Measurements from ENCODE around the gene IFI27L1.

Gene IFI27L1

DNA sequence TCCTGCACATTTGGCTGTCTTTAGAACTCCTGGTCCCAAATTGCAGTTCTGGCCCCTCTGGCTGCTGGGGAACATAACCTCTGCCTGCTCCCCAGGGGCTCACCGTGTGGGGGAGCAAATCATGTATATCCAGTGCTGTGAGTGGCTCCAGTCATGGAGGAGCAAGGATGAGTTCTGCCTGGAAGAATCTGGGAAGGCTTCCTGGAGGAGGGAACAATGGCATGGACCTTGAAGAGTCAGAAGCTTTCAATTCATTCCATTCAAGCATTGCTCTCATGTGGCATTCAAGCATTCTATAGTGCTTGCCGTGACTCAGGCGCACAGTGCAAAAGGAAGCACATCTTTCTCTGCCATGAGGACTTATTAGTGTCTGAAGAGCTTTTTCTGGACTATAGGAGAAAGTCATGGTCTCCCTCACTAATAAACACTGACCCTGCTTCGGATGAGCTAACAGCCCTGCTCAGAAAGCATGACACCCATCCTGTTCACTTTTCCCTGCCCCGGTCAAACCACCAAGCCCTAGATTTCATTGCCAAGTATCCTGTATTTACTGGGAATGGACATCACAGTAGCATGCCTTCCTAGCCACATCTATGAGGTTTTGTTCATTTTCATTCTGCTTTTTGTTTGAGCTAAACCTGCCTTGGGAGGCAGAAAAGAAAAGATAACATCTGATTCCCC, 32.9 kb downstream of the IFI27L1 start:
- DNase-seq (ENCODE audit: low read depth in 2 of 2): no peak

DNA sequence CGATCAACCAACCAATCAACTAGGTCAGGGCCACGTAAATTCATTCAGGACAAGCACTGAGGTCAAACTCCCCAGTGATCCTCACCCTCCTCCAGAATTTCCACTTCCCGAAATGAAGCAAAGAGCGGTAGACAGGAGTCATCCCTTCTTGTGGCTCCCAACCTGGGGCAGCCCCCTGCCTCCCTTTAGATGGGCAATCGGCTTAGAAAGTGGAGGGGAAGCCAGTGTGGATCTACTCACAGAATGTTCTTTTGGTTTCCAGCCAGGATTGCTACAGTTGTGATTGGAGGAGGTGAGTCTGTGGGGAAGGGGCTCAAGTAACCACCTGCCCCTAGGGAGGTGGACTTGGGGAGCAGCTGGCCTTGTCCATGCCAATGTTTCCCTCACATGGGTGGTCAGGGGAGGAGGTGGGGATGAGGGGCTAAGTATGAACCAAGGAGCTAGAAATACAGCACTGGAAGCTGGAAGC, 33.5 kb downstream of the IFI27L1 start:
- DNase-seq (ENCODE audit: low read depth in 2 of 2): no peak

DNA sequence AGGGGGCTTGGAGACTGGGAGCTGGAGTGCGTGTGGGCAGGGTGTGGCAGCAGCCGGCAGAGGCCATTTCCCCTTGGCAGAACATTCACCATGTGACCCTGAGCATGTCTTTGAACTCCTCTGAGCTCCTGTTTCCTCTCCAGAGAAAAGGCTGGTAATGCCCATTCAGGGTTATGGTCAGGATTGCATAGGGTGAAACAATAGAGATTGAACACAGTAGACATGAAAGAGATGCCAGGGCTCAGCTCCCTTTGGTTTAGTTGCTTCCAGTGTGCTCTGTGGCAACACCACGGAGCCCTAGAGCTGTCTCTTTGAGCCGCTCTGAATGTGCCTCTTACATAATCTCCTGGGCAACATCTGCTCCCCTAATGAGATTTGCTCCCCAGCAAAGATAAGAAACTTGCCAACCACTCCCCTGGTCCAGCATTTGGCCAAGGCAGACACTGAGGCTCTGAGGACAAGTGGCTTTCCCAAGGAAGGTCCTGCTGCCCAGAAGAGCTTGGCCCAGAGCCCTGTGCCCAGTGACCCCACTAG, 34.0 kb downstream of the IFI27L1 start:
- DNase-seq (ENCODE audit: low read depth in 2 of 2): no peak

DNA sequence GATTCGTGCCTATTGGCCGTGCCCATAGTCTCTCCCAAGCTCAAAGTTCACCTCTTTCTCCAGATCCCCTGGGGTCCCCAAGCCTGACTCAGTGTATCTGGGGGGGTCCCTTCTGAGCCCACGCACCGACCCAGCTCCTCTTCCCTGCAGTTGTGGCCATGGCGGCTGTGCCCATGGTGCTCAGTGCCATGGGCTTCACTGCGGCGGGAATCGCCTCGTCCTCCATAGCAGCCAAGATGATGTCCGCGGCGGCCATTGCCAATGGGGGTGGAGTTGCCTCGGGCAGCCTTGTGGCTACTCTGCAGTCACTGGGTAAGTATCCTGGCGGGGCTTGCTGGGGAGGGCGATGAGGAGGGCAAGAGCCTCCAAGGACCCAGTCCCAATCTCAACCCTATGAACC, 34.5 kb downstream of the IFI27L1 start:
- DNase-seq (ENCODE audit: low read depth in 2 of 2): no peak

DNA sequence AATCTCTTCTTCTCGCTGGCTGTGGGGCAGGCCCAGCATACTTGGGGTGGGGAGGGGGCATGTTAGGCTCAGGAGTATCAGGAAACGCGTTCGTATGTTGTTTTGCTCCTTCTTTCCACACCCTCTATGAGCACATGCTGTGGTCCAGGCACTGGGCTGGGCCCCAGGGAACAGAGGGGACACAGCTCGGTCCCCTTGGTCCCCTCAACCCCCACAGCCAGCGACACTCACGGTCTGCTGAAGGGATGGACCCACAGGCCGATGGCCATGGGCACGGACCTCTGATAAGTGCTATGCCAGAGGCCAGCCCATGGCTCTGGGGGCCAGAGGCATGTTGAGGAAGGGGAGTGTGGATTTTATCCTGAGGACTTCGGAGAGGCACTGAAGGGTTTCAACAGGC, 35.6 kb downstream of the IFI27L1 start:
- no peak for DNase-seq (ENCODE audit: low read depth in 2 of 2)

DNA sequence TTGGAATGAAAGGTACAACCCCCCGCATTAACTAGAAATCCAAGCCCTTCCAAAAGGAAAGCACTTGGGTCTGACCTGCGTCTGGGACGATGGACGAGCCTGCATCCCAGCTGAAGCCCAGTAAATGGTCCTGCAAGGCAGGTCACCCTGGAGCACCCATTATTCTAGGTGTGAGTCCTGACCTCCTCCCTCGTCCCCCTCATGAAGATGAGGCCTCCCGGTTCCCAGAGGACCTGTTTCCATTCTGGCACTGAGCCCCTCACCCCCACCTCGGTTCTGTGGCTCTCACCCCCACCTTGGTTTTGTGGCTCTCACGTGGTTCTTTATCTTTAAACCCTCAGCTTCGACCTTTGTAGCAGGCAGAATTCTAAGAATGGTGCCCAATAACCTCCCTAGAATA, 36.7 kb downstream of the IFI27L1 start:
- no peak for DNase-seq (ENCODE audit: low read depth in 2 of 2)

DNA sequence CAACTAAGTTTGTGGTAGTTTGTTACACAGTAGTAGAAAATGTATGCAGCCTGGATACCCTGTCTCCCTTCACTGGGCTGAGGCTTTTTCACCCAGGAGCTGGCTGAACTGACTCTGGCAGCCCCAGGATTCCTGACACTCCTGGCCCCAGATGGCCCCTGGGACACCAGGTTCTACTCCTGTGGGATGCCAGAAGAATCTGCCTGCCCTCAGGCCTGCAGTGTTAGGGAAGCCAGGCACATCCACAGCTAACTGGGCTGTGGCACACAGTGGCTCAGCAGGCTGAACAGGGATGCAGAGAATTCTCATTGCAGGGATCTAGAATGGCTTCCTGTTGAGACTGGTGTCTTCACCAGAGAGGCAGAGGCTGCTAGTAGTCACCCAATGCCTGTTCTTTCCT, 38.0 kb downstream of the IFI27L1 start:
- no peak for DNase-seq (ENCODE audit: low read depth in 2 of 2)

DNA sequence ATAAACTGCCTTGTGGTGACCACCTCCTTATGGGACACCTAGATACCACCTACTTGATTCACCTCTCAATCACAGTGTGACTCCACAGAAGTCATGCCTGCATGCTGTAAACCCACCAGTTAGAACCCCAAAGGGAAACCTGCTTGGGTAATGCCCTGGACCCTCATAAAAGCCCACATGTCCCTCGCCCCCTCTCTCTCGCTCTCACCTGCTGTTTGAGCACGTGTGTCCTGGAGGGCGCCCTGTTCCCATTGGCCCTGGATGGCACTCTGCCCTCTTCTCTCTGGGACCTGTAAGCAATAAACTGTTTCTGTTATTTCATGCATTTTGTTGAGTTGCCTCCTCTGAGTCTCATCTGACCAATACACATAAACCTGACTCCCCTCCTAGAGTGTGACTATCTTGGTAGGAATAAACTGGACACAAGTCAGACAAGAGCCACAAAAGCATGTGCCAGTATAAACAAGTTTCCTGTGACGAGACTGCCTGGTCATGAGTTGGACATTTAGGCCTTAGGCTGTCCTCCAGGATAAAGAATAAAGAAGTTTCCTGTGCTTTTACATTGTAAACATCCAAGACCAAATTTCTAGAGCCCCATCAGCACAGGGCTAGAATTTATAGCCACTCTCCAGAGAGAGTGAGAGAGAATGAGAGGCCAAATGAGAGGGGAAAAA, 39.7 kb downstream of the IFI27L1 start:
- no peak for DNase-seq (ENCODE audit: low read depth in 2 of 2)

DNA sequence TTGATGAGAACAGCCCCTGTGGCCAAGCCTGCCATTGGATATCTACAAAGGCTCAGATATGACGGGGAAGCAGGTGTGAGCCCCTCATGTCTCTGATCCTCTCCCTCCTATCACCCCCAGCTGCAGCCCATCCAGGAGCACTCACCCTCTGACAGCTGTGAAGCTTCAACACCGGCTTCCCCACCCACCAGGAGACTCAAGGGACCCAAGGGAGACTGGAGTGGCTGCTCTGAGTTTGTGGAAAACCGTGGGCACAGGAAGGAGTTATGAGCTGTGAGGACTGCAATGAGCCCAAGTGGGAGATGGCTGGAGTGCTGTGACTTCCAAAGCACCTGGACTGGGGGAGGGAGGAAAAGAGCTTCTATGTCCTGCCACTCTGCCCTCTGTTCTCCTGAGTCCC, 40.4 kb downstream of the IFI27L1 start:
- DNase-seq (ENCODE audit: low read depth in 2 of 2): no peak

DNA sequence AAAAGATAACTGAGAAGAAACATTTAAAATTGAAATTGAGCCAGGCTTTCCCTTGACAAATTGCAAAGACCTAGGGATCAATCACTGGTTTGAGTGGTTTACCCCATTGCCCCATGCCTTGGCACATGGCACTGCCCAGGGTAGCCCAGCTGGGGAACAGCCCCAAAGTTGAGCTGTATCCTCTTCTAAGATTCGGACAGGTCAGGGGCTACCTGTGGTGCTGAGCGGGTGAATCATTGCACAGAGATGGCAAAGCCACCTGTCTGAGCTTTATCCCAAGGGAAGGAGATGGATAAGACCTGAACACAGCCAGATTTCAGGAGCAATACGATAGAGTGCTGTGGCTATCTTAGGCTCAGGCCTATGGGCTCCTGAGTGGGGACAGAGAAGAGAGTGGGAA, 41.3 kb downstream of the IFI27L1 start:
- DNase-seq (ENCODE audit: low read depth in 2 of 2): no peak

DNA sequence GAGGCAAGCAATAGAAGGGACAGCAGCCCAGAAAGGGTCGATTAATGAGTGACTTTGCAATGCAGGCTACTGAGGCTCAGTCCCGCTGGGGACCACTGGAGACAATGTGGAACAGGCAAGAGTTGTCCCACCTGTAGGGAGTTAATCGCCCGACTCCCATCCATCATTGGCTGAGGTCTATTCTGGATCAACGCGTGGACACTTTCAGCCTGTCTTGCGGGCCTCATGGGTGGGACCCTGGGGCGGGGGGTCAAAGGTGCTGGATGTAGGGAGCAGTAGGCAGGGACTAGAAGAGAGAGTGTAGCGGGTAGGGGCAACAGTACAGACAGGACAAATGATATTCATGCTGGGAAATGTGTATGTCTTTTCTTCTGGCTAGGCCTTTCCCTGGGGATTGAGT, 42.2 kb downstream of the IFI27L1 start:
- no peak for DNase-seq (ENCODE audit: low read depth in 2 of 2)

DNA sequence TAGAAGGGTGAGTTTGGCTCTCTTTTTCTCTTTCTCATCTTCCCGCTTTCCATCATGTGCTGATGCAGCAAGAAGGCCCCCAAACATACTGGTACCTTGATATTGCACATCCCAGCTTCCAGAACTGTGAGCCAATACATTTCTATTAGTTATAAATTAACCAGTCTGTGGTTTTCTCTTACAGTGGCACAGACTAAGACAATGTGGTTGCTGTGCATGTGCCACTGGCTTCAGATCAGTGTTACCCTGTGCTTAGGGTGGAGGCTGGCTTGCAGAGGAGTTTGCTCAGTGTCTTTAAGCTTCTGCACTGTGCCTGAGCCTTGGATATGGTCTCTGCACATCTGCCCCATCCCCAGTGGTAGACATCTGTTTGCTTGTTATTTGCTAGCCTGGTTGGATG, 42.8 kb downstream of the IFI27L1 start:
- no peak for DNase-seq (ENCODE audit: low read depth in 2 of 2)

DNA sequence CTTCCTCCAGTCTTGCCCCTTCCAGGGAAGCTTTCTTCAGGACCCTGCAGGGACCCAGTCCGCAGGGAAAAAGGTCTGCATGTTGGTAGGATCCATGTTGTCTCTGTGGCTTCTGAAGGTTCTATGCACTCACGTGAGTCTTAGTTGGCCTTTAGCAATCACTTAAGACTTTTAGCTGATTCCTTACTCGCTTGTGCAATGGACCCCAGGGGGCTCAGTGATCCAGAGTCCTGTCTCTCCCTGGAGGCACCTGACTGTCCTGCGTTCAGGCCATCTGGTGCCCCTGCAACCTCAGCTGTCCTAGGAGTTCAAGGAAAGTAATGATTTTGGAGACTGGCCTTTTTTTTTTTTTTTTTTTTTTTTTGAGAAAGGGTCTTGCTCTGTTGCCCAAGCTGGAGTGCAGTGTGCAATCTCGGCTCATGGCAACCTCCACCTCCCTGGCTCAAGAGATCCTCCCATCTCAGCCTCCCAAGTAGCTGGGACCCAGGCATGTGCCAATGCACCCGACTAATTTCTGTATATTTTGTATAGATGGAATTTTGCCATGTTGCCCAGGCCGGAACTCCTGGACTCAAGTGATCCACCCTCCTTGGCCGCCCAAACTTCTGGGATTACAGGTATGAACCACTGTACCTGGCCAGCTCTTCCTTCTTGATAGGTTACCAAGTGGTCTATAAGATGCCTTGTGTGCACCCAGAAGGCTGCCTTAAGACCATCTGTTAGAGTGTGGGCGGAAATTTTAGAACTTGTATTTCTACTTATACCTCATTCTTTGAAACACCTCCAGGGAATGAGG, 43.7 kb downstream of the IFI27L1 start:
- no peak for DNase-seq (ENCODE audit: low read depth in 2 of 2)

DNA sequence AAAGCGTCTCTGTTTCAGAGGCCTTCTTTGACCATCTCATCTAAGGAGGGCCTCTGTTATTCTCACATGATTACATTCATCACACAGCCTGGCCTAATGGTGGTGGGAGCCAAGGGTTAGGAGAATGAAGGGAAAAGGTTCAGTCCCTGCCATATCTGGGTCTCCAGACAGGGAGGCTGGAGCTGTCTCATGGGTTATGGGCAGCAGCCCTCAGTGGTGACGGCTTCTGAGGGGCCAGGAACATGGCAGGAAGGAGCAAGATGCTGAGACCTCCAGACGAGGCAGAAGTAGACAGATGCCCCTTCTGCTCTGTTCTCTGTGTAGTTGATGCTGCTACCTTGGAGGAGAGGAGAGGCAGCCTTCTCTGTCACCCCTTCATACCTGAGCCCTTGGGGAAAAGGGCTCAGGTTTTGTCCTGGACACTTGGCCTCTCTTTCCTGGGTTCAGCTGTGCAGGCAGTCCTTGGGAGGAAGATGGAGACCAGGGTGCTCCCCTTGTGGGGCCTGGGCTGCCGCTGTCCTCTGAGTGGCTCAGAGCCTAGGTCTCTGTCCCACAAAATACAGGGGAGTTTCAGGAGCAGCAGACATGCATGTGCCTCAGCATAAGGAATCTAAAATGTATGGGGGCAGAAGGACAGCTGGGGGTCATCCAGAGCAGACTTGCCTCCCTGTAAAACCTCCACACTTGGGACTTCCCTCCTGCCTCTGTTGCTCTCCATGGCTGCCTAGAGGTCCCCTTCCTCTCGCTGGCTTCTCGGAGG, 44.7 kb downstream of the IFI27L1 start:
- no peak for DNase-seq (ENCODE audit: low read depth in 2 of 2)

DNA sequence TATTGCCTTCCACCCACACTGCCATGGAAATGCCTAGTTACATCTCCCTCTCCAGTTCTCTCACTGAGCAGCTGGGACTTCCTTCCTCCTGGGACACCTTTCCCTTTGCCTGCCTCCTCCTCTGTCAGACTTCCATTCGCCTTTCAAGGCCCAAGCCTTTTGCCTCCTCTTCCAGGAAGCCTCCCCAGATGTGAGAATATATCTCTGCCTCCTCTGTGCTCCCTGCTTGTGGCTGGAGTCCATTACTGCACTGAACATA, 45.2 kb downstream of the IFI27L1 start:
- no peak for DNase-seq (ENCODE audit: low read depth in 2 of 2)

DNA sequence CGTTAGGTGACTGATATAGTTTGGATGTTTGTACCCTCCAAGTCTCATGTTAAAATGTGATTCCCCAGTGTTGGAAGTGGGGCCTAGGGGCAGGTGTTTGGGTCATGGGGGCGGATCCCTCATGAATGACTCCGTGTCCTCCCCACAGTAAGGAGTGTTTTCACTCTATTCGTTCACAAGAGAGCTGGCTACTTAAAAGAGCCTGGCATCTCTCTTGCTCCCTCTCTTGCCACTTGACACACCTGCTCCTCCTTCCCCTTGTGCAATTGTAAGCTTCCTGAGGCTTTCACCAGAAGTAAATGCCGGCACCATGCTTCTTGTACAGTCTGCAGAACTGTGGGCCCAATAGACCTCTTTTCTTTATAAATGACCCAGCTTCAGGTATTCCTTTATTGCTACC, 45.7 kb downstream of the IFI27L1 start:
- DNase-seq (ENCODE audit: low read depth in 2 of 2): no peak

DNA sequence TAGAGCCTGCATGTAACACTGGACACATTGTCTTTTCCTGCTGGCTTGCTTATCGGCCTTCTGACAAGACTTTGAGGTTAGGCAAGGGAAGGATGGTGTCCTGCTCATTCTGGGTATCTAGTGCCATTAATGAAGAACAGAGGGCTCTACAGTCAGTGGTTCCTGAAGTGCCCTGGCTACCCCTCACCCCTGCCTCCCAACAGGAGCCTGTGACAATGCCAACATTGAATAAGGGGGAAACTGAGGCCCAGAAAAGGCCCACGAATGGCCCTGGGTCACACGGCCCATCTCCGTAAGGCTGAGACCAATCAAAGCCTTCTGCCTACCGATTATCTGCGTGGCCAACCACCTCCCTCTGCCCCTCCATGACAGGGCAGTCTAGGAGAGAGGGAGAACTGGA, 46.2 kb downstream of the IFI27L1 start:
- DNase-seq (ENCODE audit: low read depth in 2 of 2): no peak

DNA sequence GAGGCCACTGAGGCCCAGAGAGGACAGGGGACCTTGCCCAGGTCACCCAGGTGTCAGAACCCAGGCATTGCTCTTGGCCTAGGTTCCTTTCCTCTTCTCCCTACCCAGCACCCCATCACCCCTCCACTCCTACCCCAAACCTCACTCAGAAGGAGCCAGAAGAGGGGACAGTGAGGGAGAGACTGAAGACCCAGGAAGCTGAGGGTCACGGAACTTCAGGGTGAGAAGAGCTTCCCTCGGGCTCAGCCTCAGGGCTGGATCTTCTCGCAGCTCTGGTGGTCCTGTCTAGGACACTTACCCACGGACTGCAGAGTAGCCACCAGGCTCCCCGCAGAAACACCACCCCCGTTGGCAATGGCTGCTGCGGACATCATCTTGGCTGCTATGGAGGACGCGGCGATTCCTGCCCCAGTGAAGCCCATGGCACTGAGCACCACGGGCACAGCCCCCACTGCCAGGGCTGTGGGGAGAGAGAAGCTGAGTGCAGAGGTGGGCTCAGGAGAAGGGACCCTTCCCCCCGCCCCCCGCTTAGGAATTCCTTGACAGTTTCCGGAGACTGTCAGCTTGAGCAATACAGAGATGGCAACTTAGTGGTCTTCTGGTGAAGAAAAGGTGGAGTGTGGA, 47.2 kb downstream of the IFI27L1 start:
- no peak for DNase-seq (ENCODE audit: low read depth in 2 of 2)

DNA sequence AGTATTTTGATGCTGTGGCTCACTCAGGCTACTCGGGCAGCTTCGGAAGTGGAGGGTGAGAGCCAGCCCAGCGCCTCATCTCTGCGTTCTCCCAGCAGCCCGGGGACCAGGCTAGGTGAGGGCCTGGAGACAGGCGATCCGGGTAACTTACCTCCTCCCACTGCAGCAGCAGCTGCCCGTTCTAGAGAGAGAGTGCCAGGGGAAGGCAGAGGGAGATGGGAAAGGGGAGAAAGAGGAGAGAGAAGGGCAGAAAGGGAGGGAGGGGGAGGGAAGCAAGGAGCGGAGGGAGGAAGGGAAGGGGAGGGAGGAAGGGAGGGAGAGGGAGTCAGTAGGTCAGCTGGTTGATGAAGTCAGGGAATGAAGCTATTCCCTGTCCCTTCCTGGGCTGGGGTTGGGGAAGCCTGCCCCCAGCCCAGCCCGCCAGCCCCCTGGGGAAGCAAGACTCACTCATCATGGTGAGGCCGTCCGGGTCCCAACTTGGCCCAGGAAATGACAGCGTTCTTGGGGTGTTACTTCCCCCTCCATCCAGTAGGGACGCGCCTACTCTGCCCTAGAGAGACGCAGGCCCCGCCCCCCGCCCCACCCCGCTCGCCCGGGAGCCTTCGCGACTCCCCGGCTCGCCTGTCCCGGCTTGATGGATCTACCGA, 48.1 kb downstream of the IFI27L1 start, which contains the start of gene IFI27L2:
Gene IFI27L2, minus strand, starts transcription at position 494 of the 647 bp plus-strand sequence. Its CDS starts 40 bp downstream, at position 454.
- peak; percentile 22 to 51 for DNase-seq (ENCODE audit: low read depth in 2 of 2)

DNA sequence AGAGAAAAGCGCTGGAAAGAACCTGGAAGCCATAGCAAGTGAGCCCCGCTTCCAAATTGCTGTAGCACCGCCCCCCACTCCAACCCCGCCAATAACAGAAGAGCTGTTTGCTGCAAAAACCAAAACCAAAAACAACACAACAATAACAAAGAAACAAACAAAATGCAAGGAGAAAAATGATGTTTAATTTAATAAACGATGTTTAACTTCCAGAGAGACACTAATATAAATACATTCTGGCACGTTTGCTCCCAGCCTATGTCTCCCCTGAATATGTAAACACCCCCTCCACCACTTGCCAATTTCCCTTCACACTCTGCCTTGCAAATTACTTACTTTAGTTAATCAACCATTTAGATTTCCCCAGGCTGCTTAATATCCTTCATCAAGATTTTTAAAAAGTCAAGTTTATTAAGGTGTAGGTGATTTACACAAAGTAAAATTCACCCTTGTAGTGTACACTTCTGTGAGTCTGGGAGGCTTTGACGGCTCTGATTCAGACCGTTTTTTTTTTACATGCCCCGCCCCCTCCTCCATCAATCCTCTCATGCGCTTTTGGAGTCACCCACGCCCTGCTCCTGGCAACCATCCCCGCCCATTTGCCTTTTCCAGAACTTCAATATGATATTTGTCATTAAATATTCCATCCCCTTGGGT, 48.8 kb downstream of the IFI27L1 start:
- no peak for DNase-seq (ENCODE audit: low read depth in 2 of 2)

Measured in stimulated activated CD8-positive, alpha-beta memory T cell treated with anti-CD3 and anti-CD28 coated beads, Interleukin-2, amount 100 ng/mL, for 1 hour (primary cell).